ENCODE data around the gene CYB5A. TPM values are rescaled to one million over a fixed set of nuclear protein-coding genes. Genes with fewer than 3 reads are reported as not detected.
"Not testable (repeated sequence)": the region's sequence is repeated elsewhere in the genome, so short reads cannot be mapped to it uniquely, and the experiment has no call there.

The CYB5A gene
- 167 and 192 TPM in 2 replicates for total RNA-seq (2014; rRNA removed; shearing (Covaris generic))

- DNase-seq (ENCODE audit: low read depth), result peak; percentile 90
These were observed at the start of gene CYB5A for GRCh38 chr18:74291771-74292540. Gene CYB5A, minus strand, starts transcription at chr18:74291963. Its CDS starts 88 bp downstream, at chr18:74291875.

DNA sequence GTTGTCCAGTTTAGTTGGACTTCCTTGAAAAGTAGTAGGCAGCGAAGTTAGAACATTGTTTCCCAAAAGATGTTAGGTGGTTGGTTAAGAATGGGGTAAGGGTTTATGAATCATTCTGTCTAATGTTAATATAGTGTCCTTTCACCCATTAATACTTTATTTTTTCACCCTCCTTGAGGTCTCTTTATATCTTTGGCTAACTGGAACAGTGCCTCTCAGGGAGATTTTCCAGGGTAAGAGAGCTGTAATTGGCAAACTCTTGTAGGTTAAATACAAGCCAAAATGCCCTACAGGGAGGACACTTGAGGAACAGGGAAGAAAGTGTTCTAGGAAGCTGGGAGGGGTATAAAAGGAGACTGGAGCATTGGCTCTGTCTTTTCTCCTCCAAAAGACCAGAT lies 46.1 kb upstream of the CYB5A start:
- no peak for DNase-seq (ENCODE audit: low read depth)

- DNase-seq (ENCODE audit: low read depth), result no peak
These were observed 45.6 kb upstream of the CYB5A start for GRCh38 chr18:74337155-74337911.

- no peak for DNase-seq (ENCODE audit: low read depth)
These were observed 44.9 kb upstream of the CYB5A start for GRCh38 chr18:74336656-74337055.

DNA sequence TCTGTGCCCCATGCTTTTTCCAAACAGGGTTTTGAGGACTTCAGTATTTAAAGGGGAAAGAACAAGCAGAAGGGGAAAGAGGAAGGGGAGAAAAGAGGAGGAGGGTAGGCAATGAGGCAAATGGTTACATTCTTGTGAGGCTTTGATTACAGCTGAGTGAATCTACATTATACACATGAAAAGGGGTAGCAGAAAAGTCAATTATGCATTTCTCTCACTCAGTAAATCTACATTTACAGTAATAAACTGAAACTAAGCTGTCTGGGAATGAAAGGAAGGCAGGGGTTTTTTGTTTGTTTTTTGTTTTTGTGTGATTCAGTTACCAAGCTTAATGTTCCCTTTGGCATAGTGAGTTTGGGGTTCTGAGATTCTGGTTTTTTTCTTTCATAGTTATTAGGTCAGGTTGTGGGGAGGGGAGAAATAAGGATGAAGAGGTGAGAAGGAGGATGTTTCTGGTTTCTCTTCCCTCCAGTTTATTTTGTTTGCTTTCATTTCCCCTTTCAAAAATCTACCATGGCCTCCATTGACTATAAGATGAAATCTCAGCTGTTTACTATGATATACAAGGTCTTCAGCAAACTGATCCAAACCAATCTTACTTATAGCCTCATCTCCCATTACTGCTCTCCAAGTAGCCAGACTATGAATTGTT lies 42.6 kb upstream of the CYB5A start:
- DNase-seq (ENCODE audit: low read depth), result no peak

DNA sequence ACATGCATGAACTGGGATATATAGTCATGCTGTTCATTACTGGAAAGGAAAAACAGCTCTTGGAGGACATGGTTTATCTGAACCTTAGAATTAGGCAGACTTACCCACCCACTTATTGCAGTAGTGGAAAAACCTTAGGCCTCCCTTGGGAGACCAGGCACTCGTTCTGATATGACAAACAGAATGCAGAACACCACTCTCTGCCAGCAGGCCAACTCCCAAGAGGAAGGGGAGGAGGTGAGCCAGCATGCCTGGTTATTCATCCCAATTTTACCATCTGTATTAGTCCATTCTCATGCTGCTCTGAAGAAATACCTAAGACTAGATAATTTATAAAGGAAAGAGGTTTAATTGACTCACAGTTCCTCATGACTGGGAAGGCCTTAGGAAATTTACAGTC lies 41.3 kb upstream of the CYB5A start:
- no peak for DNase-seq (ENCODE audit: low read depth)

- peak; percentile 46 for DNase-seq (ENCODE audit: low read depth)
These were observed 39.6 kb upstream of the CYB5A start for GRCh38 chr18:74331404-74331803.

DNA sequence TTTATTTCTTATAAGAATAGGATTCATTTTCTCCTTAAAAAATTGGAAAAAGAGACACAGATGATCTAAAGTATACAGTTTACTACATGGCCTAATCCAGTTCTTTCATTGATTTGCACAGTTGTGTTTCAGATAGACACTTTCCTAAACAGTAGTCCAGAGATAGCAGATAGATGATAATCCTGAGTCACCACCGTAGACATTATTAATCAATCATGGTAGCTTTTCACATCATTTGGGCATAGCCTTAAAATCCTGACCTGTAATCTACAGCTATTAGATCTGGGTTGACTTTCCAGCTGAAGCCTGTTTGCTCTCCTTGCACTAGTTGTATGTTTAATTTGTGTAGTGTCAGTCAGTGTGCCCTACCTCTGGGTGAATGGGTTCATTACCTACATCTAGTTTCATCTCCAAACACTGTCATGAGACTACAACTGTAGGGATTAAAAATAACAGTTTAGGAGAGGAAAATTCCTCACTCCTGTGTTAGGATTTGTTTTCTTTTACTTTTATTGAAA lies 38.0 kb upstream of the CYB5A start:
- DNase-seq (ENCODE audit: low read depth), result no peak

DNA sequence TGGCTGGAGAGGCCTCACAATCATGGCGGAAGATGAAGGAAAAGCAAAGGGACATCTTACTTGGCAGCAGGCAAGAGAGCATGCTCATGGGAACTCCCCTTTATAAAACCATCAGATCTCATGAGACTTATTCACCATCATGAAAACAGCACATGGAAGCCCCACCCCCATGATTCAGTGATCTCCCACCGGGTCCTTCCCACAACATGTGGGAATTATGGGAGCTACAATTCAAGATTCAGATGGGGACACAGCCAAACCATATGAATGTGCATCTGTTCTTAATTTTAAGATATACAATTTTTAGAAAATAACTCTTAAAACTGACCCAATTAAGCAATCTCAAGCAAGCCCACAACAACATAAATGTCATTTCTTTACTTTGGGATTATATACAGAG lies 36.4 kb upstream of the CYB5A start:
- no peak for DNase-seq (ENCODE audit: low read depth)

- DNase-seq (ENCODE audit: low read depth), result not testable (repeated sequence)
These were observed 35.0 kb upstream of the CYB5A start for GRCh38 chr18:74326791-74327190.

GRCh38 chr18:74326231-74326630 lies 34.5 kb upstream of the CYB5A start:
- no peak for DNase-seq (ENCODE audit: low read depth)

- peak; percentile 92 for DNase-seq (ENCODE audit: low read depth)
These were observed 24.8 kb upstream of the CYB5A start for GRCh38 chr18:74316257-74317170.

DNA sequence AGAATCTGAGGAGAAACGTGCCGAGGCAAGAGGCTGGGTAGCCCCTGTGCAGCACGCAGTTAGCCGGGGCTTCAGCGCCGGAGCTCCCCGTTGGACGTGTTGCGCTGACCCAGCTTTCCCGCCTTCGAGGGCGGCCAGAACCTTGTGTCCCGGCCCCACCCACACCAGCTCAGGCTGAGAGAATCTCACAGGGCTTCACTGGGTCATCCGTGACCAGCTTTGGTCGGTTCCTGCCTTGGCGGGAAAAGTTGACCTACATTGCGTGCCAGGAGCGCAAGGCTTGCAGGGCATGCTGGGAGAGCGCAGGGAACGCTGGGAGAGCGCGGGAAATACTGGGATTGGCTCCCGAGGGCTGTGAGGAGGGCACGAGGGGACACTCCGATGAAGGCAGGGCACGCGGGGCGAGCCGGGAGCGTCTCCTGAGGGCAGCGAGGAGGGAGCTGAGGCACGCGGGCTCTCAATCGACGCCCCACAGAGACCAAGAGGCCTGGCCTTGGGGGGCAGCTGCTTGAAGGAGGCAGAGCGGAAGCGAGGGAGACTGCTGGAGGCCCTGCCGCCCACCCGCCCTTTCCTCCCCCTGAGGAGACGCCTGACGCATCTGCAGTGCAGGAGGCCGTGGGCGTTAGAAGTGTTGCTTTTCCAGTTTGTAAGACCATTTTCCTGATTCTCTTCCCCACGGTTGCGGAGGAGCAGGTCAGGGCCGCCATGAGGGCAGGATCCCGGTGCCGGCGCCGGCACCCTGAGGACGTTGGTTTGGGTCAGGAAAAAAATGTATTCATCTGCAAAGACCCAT lies 23.9 kb upstream of the CYB5A start, which contains the start of gene C18orf63:
TSS of gene C18orf63 (plus strand) at position 376 of the 793 bp plus-strand sequence. CDS start 2,027 bp downstream, outside the sequence.
- no peak for DNase-seq (ENCODE audit: low read depth)

GRCh38 chr18:74314759-74315463 lies 23.1 kb upstream of the CYB5A start:
- DNase-seq (ENCODE audit: low read depth), result no peak

GRCh38 chr18:74311000-74311399 lies 19.2 kb upstream of the CYB5A start:
- no peak for DNase-seq (ENCODE audit: low read depth)

DNA sequence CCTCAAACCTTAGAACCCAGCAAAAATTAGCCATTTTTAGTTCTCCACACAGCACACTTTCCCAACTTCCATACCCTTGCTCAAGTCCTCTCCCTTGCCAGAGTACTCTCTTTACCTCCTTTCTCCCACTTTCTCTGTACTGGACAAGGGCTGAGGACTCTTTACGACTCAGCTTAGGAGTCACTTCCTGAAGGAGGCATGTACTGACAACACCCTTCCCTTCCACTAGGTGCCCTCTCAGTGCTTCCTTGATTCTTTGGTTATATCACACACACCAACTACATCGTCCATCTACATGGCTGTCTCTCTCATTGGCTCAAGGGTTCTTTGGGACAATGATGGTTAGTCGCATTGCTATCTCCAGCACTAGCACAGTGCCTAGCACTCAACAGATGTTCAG lies 18.6 kb upstream of the CYB5A start:
- peak; percentile 70 for DNase-seq (ENCODE audit: low read depth)

GRCh38 chr18:74303936-74304335 lies 12.2 kb upstream of the CYB5A start:
- peak; percentile 87 for DNase-seq (ENCODE audit: low read depth)

- DNase-seq (ENCODE audit: low read depth), result no peak
These were observed 11.5 kb upstream of the CYB5A start for GRCh38 chr18:74303306-74303705.

DNA sequence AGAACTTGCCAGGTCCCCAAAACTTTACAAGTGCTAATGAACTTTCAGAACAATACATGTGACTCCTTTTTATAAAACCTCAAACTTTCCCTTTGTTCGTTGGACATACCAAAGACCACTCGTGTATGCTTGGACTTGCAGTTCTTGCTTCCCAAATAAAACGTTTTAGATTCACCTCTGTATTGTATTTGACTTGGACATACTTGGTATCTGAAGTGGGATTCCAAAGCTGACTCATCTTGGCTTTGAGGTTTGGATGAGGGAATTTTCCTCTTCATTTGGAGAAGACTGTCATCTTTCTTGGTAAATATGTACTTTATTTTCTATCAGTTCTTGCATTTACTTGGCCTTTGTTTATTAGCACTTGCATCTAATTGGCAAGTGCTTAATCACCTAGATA lies 8.0 kb upstream of the CYB5A start:
- peak; percentile 68 for DNase-seq (ENCODE audit: low read depth)

DNA sequence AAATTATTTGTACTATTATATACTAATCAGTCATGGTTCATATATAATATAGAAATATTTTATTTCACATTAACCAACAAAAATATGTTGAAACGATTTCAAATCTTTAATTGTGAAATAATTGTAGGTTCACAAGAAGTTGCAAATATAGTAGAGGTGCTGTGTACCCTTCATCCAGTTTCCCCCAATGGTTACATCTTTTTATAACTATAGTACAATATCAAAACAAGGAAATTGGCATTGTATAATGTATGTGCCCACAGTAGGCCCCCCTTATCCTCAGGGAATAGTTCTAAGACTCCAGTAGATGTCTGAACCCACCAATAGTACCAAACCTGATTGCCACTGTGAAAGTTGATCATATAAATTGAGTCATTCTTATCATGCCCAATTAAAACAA lies 7.4 kb upstream of the CYB5A start:
- no peak for DNase-seq (ENCODE audit: low read depth)

Measured in M059J (cell line).